ENCODE measurements around the gene SLC26A11. TPM values are rescaled to one million over a fixed set of nuclear protein-coding genes. Genes with fewer than 3 reads are reported as not detected.
"Not testable (repeated sequence)": the region's sequence is repeated elsewhere in the genome, so short reads cannot be mapped to it uniquely, and the experiment has no call there.

The SLC26A11 gene
- total and polyA plus RNA-seq, 2 experiments from 2014 or later, result 11.4 to 13.9 TPM

GRCh38 chr17:80242505-80242904, 22.3 kb downstream of the SLC26A11 start:
- DNase-seq, result no peak
- H3K36me3 ChIP-seq (ENCODE audit: low read depth), result peaks cover 4% of the 10 kb centered on the region; the same call in 1 of the 2 replicates
- no peaks in the 10 kb centered on the region for H3F3A ChIP-seq (ENCODE audit: insufficient read depth)
- no peak overlapping the region for H3K4me2 ChIP-seq (ENCODE audit: unreplicated experiment)
- no peak overlapping the region for H2AFZ ChIP-seq
- no peaks in the 10 kb centered on the region for H3K79me2 ChIP-seq (ENCODE audit: insufficient read depth)
- H3K9ac ChIP-seq, result no peak overlapping the region
- H3K9me3 ChIP-seq (ENCODE audit: low read depth), result no peaks in the 10 kb centered on the region
- no peak overlapping the region for H3K4me3 ChIP-seq
- no peak overlapping the region for H3K27ac ChIP-seq
- in situ Hi-C loops (cut with MboI), result no loop called here
- H3K9me2 ChIP-seq (ENCODE audit: insufficient read depth), result no peaks in the 10 kb centered on the region
- no peaks in the 10 kb centered on the region for H4K20me1 ChIP-seq (ENCODE audit: insufficient read depth)
- H3K4me1 ChIP-seq (ENCODE audit: insufficient read depth), result no peaks in the 10 kb centered on the region
- TF ChIP-seq EZH2 (IDR thresholded peaks at IDR 0.05; ENCODE audit: insufficient read depth, poor library complexity, severe bottlenecking) (no peak), EZH2phosphoT487 (IDR thresholded peaks at IDR 0.05; ENCODE audit: insufficient read depth, low read depth) (no peak)
- H3K27me3 ChIP-seq (replicated peaks; ENCODE audit: insufficient read depth), result no peaks in the 10 kb centered on the region
- WGBS, 2 experiments (ENCODE audit: low coverage in 1 of 2, low lambda C conversion rate in 2 of 2, missing lambda C conversion rate in 2 of 2), result 75 to 78% methylated on average over 13 to 14 of the region's 14 CpGs

GRCh38 chr17:80243526-80244433, 23.6 kb downstream of the SLC26A11 start:
- Histone ChIP-seq H3K9ac (no peak overlapping the region), H3K79me2 (ENCODE audit: insufficient read depth) (no peaks in the 10 kb centered on the region), H3K9me3 (ENCODE audit: low read depth) (no peaks in the 10 kb centered on the region), H3K9me2 (ENCODE audit: insufficient read depth) (no peaks in the 10 kb centered on the region), H3K4me2 (ENCODE audit: unreplicated experiment) (no peak overlapping the region), H3F3A (ENCODE audit: insufficient read depth) (no peaks in the 10 kb centered on the region), H3K27me3 (replicated peaks; ENCODE audit: insufficient read depth) (no peaks in the 10 kb centered on the region), H3K27ac (no peak overlapping the region), H4K20me1 (ENCODE audit: insufficient read depth) (no peaks in the 10 kb centered on the region), H3K4me1 (ENCODE audit: insufficient read depth) (no peaks in the 10 kb centered on the region), H3K4me3 (no peak overlapping the region), H3K36me3 (ENCODE audit: low read depth) (no peaks in the 10 kb centered on the region), H2AFZ (no peak overlapping the region)
- DNase-seq, result no peak
- 94 to 95% methylated on average over 25 to 26 of the region's 26 CpGs for WGBS, 2 experiments (ENCODE audit: low coverage in 1 of 2, low lambda C conversion rate in 2 of 2, missing lambda C conversion rate in 2 of 2)
- TF ChIP-seq EZH2 (IDR thresholded peaks at IDR 0.05; ENCODE audit: insufficient read depth, poor library complexity, severe bottlenecking), result no peak
- in situ Hi-C loops (cut with MboI), result no loop called here

- H3K4me1 ChIP-seq (ENCODE audit: insufficient read depth); H2AFZ ChIP-seq; DNase-seq; H3K9me3 ChIP-seq (ENCODE audit: low read depth); H3F3A ChIP-seq (ENCODE audit: insufficient read depth); H3K27me3 ChIP-seq (replicated peaks; ENCODE audit: insufficient read depth); H3K4me3 ChIP-seq; H3K9me2 ChIP-seq (ENCODE audit: insufficient read depth); H3K27ac ChIP-seq; in situ Hi-C loops (cut with MboI); H3K4me2 ChIP-seq (ENCODE audit: unreplicated experiment); H3K9ac ChIP-seq; H3K79me2 ChIP-seq (ENCODE audit: insufficient read depth); H3K36me3 ChIP-seq (ENCODE audit: low read depth); H4K20me1 ChIP-seq (ENCODE audit: insufficient read depth): not testable (repeated sequence)
- 85 to 93% methylated on average over 6 of the region's 6 CpGs for WGBS, 2 experiments (ENCODE audit: low coverage in 1 of 2, low lambda C conversion rate in 2 of 2, missing lambda C conversion rate in 2 of 2)
These were observed 24.2 kb downstream of the SLC26A11 start for GRCh38 chr17:80244448-80244847.

- no peak overlapping the region for H3K4me3 ChIP-seq
- no peak overlapping the region for H3K4me2 ChIP-seq (ENCODE audit: unreplicated experiment)
- no peaks in the 10 kb centered on the region for H3F3A ChIP-seq (ENCODE audit: insufficient read depth)
- no peaks in the 10 kb centered on the region for H3K36me3 ChIP-seq (ENCODE audit: low read depth)
- 87% methylated on average over 21 to 22 of the region's 22 CpGs for WGBS, 2 experiments (ENCODE audit: low coverage in 1 of 2, low lambda C conversion rate in 2 of 2, missing lambda C conversion rate in 2 of 2)
- no peak overlapping the region for H3K9ac ChIP-seq
- in situ Hi-C loops (cut with MboI), result no loop called here
- no peaks in the 10 kb centered on the region for H4K20me1 ChIP-seq (ENCODE audit: insufficient read depth)
- no peaks in the 10 kb centered on the region for H3K4me1 ChIP-seq (ENCODE audit: insufficient read depth)
- no peaks in the 10 kb centered on the region for H3K9me2 ChIP-seq (ENCODE audit: insufficient read depth)
- H3K9me3 ChIP-seq (ENCODE audit: low read depth), result no peaks in the 10 kb centered on the region
- TF ChIP-seq EZH2 (IDR thresholded peaks at IDR 0.05; ENCODE audit: insufficient read depth, poor library complexity, severe bottlenecking), result no peak
- TF ChIP-seq EZH2phosphoT487 (IDR thresholded peaks at IDR 0.05; ENCODE audit: insufficient read depth, low read depth), result no peak
- no peak overlapping the region for H3K27ac ChIP-seq
- DNase-seq, result no peak
- no peaks in the 10 kb centered on the region for H3K79me2 ChIP-seq (ENCODE audit: insufficient read depth)
- no peak overlapping the region for H2AFZ ChIP-seq
- H3K27me3 ChIP-seq (replicated peaks; ENCODE audit: insufficient read depth), result no peaks in the 10 kb centered on the region
These were observed 24.8 kb downstream of the SLC26A11 start for GRCh38 chr17:80244871-80245509.
